ENCODE data around the gene ELFN1. TPM values are rescaled to one million over a fixed set of nuclear protein-coding genes. Genes with fewer than 3 reads are reported as not detected.

The ELFN1 gene
- total and polyA plus RNA-seq, 9 of the 15 experiments (the other 6 are each of a cell fraction or from before 2014, with no cell fraction given), result 0.04 to 0.64 (median 0.18) TPM; not detected in 2

DNA sequence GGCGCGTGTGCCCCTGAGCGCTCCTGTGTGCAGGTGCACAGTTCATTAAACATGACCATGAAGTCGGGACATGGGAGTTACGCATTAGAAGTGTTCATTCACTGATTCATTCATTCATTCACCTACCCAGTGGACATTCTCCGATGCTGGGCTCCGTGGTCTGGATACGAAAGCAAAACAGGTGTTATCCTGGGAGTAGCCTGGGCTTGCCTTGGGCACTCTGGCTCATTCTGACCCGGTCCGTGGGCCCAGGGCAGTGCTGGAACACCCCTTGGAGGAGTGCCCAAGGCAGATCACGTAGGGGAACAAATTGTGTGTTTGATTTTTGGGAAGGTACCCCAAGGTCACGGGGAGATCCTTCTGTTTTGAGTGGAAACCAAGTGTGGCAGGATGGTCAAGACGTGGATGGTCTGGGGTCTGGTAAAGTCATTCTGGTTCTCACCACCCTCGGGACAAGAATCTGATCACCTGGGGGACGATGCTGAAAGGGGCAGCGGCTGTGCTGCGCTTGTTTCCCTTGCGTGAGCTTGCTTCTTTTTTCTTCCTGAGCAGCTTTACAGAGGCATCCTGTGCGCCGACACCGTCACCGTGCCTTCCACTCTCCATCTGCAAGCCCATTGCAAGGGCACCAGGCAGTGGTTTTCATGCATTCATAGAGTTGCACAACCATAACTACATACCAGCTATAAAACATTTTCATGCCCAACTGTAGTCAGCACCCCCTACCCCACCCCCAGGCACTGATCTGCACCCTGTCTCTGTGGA, 10.1 kb downstream of the ELFN1 start:
- intact Hi-C loops (cut with micrococcal nuclease), result no loop called here
- no peaks in the 10 kb centered on the region for H3K9me3 ChIP-seq (replicated peaks; ENCODE audit: control insufficient read depth, insufficient read depth, low read depth, low read length)
- in situ Hi-C loops (cut with MboI), result no loop called here
- H3K36me3 ChIP-seq (ENCODE audit: control insufficient read depth, insufficient read depth, low read length), result no peaks in the 10 kb centered on the region
- H3K27me3 ChIP-seq (ENCODE audit: control insufficient read depth in 2 of 2, insufficient read depth in 2 of 2, low read length in 2 of 2), result peaks cover 36 to 53% of the 10 kb centered on the region in 2 experiments; a peak in 4 of 5 replicates
- TF ChIP-seq, protein P1, sequence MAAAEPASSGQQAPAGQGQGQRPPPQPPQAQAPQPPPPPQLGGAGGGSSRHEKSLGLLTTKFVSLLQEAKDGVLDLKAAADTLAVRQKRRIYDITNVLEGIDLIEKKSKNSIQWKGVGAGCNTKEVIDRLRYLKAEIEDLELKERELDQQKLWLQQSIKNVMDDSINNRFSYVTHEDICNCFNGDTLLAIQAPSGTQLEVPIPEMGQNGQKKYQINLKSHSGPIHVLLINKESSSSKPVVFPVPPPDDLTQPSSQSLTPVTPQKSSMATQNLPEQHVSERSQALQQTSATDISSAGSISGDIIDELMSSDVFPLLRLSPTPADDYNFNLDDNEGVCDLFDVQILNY (CRISPR knock-in tag; IDR thresholded peaks at IDR 0.05), result no peak
- peak; percentile 74 for TF ChIP-seq ZNF24 (IDR thresholded peaks at IDR 0.05)
- TF ChIP-seq, protein P2, sequence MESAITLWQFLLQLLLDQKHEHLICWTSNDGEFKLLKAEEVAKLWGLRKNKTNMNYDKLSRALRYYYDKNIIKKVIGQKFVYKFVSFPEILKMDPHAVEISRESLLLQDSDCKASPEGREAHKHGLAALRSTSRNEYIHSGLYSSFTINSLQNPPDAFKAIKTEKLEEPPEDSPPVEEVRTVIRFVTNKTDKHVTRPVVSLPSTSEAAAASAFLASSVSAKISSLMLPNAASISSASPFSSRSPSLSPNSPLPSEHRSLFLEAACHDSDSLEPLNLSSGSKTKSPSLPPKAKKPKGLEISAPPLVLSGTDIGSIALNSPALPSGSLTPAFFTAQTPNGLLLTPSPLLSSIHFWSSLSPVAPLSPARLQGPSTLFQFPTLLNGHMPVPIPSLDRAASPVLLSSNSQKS (CRISPR knock-in tag; IDR thresholded peaks at IDR 0.05), result no peak
- TF ChIP-seq SRSF3 (IDR thresholded peaks at IDR 0.05; ENCODE audit: insufficient read depth, low read length), result no peak
- no peak for TF ChIP-seq GABPB2 (CRISPR knock-in tag; conservative IDR thresholded peaks at IDR 0.05)
- no peak for TF ChIP-seq NUFIP1 (IDR thresholded peaks at IDR 0.05; ENCODE audit: partially characterized antibody)
- TF ChIP-seq ZBTB1 (CRISPR knock-in tag; IDR thresholded peaks at IDR 0.05; ENCODE audit: borderline replicate concordance, low read depth), result no peak
- ChIA-PET POLR2A (no interaction called here), CTCF (ENCODE audit: low intra/inter-chr PET ratio) (no interaction called here)
- no peak overlapping the region for H3K4me3 ChIP-seq
- no peak overlapping the region for H3K9ac ChIP-seq (ENCODE audit: insufficient read depth in 1 of 2, low read depth in 2 of 2, low read length in 2 of 2)
- H3K4me1 ChIP-seq (replicated peaks in 1 of 2; ENCODE audit: control insufficient read depth in 2 of 2, insufficient read depth in 2 of 2, low read length in 2 of 2), result peaks cover 0 to 20% of the 10 kb centered on the region in 2 experiments; a peak in 2 of 5 replicates
- ATAC-seq (no peak), FAIRE-seq (no peak), DNase-seq (ENCODE audit: extremely low read depth in 1 of 4, low spot score in 3 of 4) (no peak)
- BruUV-seq (replicated peaks), result no TSS peak
- H3K79me2 ChIP-seq (ENCODE audit: control insufficient read depth, insufficient read depth, low read length), result no peaks in the 10 kb centered on the region
- H4K20me1 ChIP-seq (replicated peaks; ENCODE audit: control insufficient read depth, insufficient read depth, low read length), result peaks cover 5% of the 10 kb centered on the region
- no peak overlapping the region for H2AFZ ChIP-seq (ENCODE audit: low read depth, low read length)
- no peak overlapping the region for H3K4me2 ChIP-seq (ENCODE audit: insufficient read depth, low read length)
- H3K27ac ChIP-seq (ENCODE audit: extremely low read depth, low read depth, low read length), result no peak overlapping the region
- WGBS (ENCODE audit: insufficient coverage, low coverage, missing lambda C conversion rate), result 2% methylated on average over 19 of the region's 22 CpGs
- no peaks in the 10 kb centered on the region for H3K9me1 ChIP-seq (ENCODE audit: control insufficient read depth, insufficient read depth, low read length)
